DOHH2 (cell line): ENCODE results near the gene CMTM4.

Experiments used
- EZH2phosphoT487 ChIP-seq: fragments of 200-600 bp; sonication (generic); IDR thresholded peaks from 2 replicates; pipeline ENCODE4 v1.6.1; 2017; ENCODE audit warnings: borderline replicate concordance, mild to moderate bottlenecking, antibody characterized with exemption, low read length, moderate library complexity, mixed read lengths
- TF ChIP-seq, protein P1 (sequence below): fragments of 200-600 bp; sonication (generic); IDR thresholded peaks from one replicate; pipeline ENCODE4 v1.5.1; 2014; ENCODE audit warnings: antibody characterized with exemption, mild to moderate bottlenecking, low read depth, low read length; ENCODE audit not compliant: poor library complexity, severe bottlenecking

DNA sequence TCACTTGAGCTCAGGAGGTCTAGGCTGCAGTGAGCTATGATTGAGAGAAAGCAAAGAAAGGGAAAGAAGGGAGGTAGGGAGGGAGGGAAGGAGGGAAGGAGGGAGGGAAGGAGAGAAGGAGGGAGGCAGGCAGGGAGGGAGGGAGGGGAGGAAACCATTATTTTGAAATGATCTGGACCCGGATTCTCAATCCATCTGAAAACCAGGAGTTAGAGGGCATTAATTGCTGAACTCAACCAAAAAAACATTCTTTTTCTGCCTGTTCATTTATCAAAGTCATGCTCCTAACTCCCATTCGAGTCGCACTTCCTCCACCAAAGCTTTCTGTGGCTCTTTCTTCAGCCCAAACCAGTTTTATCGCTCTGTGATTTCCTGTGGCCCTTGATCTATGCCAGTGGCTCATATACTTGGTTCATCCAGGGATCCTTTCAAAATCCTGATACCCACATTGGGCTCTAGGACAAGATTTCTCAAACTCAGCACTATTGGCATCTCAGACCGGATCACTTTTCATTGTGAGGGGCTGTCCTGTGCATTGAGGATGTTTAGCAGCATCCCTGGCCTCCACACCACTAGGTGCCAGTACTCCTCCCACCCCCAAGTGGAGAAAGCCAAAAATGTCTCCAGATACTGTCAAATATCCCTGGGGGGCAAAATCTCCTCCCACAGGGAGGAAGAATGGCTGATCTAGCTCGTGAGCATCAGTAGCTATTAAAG, 38.2 kb downstream of the CMTM4 start:
- TF ChIP-seq, protein P1, sequence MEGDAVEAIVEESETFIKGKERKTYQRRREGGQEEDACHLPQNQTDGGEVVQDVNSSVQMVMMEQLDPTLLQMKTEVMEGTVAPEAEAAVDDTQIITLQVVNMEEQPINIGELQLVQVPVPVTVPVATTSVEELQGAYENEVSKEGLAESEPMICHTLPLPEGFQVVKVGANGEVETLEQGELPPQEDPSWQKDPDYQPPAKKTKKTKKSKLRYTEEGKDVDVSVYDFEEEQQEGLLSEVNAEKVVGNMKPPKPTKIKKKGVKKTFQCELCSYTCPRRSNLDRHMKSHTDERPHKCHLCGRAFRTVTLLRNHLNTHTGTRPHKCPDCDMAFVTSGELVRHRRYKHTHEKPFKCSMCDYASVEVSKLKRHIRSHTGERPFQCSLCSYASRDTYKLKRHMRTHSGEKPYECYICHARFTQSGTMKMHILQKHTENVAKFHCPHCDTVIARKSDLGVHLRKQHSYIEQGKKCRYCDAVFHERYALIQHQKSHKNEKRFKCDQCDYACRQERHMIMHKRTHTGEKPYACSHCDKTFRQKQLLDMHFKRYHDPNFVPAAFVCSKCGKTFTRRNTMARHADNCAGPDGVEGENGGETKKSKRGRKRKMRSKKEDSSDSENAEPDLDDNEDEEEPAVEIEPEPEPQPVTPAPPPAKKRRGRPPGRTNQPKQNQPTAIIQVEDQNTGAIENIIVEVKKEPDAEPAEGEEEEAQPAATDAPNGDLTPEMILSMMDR: no peak
- TF ChIP-seq EZH2phosphoT487: no peak
